Peyer's patch (tissue), 4 donors: ENCODE data around the gene EXOSC10.

Experiments
- CTCF ChIP-seq, 6 experiments: fragments of 450-650 bp in 4 of 6; fragments of 200-600 bp in 2 of 6; sonication (generic) in 1 of 6; IDR thresholded peaks; one replicate each; pipeline ENCODE4 v1.5.1; 2017 to 2019; ENCODE audit warnings: antibody characterized with exemption in 6 of 6, mild to moderate bottlenecking in 3 of 6, moderate library complexity in 1 of 6
- POLR2A ChIP-seq, 2 donors: fragments of 450-650 bp; IDR thresholded peaks; one replicate each; pipeline ENCODE4 v1.5.1; 2017; ENCODE audit warnings: antibody characterized with exemption in 2 of 2, mild to moderate bottlenecking in 2 of 2, moderate library complexity in 2 of 2

- no peak for TF ChIP-seq CTCF (IDR thresholded peaks at IDR 0.05)
- no peak for TF ChIP-seq POLR2A (IDR thresholded peaks at IDR 0.05)
Observed at GRCh38 chr1:11134251-11134897, 34.7 kb upstream of the EXOSC10 start.
